ENCODE measurements around the gene COL19A1.

The COL19A1 gene

DNA sequence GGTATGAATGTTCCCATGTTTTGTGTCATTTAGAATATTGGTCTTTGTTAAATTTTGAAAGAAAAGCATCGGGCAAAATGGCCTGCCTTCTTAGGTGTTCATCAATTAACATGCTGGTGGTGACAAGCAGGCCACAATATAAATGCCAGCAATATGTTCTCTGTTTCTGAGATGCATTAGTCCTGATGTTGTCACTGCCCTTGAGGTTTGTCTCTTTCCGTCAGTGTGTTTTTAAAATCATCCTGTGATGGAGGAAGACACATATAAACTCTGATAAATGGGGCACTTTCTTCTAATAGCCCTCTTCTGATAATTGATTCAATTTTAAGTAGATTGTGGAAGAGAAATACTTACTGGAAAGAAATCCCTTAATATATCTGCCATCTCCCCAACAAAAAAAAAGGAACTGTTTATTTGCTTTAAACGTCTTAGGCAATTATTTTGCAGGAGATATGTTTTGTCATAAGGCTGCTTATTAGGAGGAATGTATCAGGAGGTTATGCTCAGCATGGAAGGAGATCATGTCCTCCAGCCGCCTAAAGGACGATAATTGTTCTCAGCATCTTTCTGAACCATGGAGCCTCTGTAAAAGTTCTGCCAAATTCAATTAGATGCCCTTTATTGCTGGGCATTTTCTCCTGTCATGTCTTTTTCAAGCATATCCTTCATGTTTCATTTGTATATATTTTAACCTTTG, 302.5 kb downstream of the COL19A1 start:
- DNase-seq (ENCODE audit: low read depth) = no peak

DNA sequence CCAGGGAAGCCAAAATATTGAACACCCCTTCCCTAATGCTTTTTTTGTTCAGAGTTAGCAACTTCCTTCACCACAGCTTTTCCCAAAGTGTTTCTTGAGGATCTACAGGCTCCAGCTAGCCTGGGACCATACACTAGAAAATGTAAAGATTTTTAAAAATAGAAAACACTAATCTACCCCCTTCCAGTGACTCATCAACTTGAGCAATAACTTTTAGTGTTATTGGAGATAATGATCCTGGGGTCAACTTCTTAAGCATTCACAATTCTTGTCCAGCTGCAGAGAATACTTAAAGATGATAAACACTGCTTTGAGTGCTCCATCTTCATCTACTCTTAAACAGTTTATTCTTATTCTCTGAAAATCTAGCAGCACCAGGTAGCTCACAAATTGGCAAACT, 304.9 kb downstream of the COL19A1 start:
- DNase-seq (ENCODE audit: low read depth) = no peak

DNA sequence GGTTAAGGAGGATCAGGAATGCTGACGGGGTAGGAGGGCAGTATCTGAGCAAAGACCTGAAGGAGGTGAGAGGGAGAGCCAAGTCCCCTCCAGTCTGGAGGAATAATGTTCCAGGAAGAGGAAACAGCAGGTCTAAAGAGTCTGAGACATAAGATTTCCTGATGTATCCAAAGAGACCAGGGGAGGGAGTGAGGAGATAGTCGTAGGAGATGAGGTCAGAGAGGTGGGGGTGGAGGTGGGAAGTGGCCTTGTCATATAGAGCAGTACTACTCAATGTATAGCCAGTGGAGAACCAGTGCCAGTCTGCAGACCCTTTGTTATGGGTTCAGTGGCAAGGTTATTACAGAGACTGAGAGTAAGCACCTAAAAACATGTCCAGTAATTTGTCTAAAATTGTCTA, 305.9 kb downstream of the COL19A1 start:
- DNase-seq (ENCODE audit: low read depth) = no peak

DNA sequence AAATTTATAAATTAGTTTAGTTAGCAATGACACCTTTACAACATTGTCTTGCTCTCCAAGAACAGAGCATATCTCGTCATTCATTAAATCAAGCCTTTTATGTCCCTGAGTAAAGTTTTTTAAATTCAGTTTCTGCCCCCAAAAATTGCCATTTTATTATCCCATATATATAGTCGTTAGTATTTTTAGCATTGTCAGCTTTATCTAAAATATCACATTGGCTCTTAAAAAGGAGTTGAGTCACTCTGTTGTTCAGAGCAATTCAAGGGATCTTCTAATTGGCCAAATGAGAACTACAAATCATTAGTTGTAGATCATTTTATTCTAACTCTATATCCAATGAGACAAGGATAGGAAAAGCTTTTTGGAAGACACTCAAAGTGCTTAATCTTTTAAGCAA, 309.4 kb downstream of the COL19A1 start:
- no peak for DNase-seq (ENCODE audit: low read depth)

DNA sequence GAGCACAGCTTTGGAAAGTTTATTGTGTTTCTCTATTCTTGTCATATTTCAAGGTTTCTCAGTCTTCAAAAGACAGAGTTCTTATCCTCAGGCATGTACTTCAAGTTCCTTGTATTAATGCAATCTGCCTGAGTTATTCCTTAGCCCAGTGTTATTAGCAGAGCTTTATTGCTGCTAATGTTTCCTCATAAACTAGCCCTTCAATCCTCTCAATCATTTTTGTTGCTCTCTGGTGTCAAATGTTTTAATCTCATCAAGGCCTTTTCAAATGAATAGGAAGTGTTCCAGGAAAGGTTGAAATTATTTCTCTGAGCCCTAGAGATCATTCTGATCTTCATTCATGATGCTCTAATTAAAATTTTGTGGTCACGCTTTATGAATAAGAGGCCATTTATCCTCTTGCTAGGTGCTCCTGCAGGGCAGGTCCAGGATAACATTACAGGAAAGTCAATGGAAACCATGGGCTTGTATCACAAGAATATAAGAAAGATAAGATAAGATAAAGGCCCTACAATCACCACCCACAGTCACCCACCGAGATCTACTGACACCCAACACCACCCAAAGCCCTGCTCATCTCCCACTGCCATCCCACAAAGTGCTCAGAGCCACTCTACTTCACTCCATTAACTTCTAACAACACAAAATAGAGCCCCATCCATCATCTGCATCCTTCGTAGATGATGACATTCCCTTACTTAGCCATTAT, 310.6 kb downstream of the COL19A1 start:
- no peak for DNase-seq (ENCODE audit: low read depth)

DNA sequence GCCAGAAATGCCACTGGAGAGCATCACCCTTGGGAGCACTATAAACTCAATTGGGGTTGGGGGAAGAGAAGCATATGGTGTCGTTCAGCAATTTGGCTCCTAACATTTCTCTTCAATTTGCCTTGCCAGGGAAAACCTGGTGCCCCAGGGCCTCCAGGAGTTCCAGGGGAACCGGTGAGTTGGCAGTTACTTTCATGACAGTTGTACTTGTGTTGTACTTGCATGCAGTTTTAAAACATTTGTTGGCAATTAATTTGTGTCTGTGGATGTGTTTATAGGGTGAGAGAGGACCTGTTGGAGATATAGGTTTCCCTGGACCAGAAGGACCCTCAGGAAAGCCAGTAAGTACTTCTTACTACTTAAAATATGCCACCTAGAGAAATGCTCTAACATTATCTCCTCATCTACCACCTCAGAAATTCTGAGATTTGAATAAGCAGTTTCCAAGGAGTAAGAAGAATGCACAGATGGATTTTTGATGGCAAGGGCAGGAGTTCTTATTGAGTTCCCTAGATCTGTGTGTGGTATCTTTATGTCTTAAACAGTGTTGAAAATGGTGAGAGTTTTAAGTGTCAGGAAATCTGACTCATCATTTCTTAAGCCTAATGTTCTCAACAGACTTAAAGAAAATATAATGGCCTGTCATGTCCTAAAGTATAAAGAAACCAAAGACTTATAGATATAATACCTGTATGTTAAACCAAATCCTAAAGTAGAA, 314.0 kb downstream of the COL19A1 start:
- DNase-seq (ENCODE audit: low read depth) = no peak

DNA sequence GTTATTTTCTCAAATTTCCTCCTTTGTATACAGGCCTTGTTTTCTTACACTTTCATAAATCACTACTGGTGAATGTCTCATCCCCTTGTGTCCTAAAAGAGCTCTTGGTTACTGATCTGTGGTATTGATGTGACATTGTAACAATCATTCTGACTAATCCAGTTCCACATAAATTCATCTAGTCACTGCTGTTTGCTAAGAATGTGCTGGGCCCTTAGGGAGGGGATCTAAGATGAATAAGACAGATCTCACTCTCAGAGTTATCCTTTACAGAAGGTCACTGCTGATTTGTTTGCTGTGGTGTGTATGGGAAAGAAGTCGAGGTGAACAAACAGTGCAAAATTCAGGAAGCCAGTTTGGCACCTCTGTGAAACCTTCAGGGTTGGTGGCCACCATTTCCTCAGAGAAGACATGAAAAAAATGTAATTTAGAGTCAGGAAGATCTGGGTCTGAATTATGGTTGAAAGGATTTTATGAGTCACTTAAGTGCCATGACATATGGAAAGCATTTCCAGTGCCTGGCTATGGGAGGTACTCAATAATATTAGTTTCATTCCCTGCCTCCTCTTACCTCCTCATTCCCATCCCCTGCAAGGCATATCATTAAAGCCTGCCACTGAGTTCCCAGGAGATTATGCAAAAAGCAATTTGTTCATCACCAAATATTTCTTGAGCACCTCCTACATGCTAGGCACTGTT, 314.7 kb downstream of the COL19A1 start:
- no peak for DNase-seq (ENCODE audit: low read depth)

DNA sequence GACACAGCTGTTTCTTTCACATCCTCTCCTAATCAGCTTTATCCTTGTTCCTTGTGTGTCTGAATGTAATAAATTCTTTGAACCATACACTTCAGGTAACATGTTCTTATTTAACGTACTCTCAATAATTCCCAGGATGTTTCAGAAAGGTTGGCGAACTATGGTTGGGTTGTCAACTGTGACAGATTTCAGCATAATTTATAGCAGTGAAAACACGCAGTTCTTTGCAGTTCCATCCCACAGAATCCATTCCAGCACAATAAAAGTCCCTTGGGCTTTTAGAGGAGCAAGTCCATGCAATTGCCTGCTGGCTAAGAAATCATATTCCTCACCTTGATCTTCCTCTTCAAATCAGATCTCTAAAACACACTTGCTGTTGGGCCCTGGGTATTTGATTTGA, 317.2 kb downstream of the COL19A1 start:
- no peak for DNase-seq (ENCODE audit: low read depth)

DNA sequence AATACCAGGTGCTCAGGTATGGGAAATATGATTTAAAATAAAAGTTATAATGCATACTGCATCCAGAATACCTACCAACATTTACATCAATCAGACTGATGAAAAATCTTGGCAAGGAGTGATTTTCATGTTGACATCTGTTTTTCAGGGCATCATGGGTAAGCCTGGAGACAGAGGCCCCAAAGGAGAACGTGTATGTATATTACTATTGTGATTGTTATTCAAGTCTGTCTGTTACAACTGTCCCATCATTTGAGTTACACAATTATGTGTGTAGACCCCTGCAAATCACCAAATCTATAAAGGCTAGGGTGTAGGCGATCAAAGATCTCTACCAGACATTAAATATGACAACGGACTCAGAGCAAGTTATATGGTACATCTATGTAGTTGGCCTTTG, 318.4 kb downstream of the COL19A1 start:
- no peak for DNase-seq (ENCODE audit: low read depth)

DNA sequence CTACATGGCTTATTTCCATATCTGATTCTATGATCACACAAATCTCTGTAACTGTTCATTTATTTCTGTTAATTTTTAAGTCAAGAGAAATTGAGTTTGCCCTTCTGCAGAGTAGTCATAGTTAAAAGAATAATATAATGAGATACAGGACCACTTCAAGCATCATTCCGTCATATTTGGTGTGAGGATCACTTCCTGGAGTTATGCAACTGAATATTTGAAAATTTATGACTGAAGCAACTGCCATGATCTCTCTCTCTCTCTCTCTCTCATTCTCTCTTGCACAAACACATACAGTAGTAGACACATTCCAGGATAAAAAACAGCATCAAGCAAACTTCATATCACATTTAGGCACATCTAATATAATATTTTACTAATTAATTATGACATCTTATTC, 320.1 kb downstream of the COL19A1 start:
- no peak for DNase-seq (ENCODE audit: low read depth)

DNA sequence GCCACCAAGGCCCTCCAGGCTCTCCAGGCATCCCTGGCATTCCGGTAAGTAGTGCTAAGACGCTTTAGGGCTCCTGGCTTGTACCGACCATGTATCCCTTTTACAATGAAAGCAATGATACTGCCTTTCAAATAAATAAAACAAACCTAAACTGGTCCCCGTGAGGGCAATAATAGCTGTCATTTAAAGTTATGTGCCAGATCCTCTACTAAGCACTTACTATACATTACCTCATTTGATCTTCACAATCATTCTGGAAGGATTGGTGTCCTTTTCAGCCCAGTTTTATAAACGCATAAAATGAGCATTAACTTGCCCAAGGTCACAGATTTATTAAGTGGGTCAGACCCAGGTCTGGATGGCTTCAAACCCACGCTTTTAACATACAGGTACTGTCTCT, 321.8 kb downstream of the COL19A1 start:
- DNase-seq (ENCODE audit: low read depth) = no peak

DNA sequence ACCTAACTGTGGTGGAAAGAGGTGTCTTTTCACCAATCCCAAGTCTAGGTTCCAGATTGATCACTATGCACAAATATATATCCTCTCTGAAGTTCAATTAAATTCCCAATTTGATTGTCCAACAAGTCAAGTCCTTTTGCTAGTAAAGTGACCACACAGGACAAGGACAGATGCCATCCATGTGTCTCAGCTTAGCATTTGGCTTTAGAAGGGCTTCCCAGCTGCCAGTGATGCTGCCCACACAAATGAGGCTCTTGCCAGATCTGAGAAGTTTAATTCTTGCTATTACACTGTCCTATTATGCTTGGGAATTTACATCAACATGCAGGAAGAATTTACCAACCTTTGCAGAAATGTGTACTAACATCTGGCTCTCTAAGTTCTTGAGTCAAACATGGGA, 328.1 kb downstream of the COL19A1 start:
- no peak for DNase-seq (ENCODE audit: low read depth)

DNA sequence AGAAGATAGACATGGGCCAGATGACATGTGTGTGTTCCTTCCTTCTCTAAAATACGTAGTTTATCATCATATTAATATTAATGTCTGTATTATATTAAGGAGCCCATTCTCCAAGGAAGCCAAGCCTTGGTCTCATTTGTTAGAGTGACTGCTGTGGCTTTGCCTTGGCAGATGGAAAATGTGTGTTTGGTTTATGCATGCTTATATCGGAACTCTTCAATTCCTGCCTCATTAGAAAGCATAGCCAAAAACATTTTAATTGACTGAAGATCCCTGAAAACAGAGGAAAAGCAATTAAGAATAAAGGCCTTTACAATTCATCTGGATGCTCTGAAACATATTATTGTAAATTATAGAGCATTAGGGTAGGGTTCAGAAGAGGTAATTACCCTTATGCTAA, 330.2 kb downstream of the COL19A1 start:
- no peak for DNase-seq (ENCODE audit: low read depth)

DNA sequence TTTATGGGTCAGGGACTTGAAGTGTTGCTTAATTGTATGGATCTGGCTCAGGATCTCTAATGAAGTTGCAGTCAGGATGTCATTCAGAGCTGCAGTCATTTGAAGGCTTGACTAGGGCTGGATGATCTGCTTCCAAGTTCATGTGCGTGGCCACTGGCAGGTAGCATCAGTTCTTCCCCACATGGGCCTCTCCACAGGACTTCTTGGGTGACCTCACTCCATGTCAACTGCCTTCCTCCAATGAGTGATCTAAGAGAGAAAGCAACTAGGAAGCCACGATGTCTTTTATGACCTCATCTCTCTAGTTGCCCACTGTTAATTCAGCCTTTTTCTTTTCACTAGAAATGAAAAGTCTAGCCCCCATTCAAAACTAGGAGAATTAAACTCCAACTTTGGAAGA, 332.4 kb downstream of the COL19A1 start:
- no peak for DNase-seq (ENCODE audit: low read depth)

DNA sequence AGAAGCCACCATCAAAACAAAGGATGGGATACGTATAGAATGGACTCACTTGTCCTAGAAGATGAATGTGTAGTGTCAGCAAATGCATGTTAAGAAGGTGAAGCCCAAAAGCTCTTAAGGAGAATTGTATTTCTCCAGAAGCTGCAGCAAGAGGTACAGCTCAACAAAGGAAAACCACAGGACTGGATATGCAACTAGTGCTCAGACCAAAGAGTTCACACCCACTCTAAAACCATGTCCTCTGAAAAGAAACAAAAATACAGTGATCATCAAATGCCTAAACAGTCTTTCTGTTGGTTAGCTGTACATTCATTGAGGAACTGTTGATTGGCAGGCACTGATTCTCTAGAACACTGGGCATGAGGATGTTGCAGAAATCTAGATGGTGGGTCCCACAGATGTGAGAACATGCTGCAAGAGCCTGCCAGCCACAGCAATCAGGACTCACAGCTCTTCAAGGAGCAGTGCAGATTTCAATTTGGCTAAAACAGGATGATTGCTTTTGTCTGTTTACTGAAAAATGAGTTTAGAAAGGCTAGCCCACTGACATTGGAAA, 342.0 kb downstream of the COL19A1 start:
- DNase-seq (ENCODE audit: low read depth) = no peak

DNA sequence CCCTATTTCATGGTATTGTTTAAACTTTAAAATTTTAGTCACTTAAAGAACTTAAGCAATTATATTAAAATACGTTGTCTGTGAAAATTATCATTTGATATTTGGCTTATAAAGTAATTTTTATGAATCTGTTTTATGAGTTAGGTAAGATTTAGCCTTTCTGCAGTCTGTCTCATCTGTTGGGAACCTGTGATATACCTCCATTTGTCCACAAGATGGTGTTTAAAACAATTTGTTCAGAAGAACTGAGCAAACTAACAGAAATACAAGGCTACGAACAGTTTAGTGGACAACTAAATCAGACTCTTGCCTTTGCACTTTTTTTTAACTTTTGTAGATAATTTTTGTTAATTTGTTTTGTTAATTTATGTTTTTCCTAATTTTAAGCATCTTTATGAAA, 344.1 kb downstream of the COL19A1 start:
- no peak for DNase-seq (ENCODE audit: low read depth)

DNA sequence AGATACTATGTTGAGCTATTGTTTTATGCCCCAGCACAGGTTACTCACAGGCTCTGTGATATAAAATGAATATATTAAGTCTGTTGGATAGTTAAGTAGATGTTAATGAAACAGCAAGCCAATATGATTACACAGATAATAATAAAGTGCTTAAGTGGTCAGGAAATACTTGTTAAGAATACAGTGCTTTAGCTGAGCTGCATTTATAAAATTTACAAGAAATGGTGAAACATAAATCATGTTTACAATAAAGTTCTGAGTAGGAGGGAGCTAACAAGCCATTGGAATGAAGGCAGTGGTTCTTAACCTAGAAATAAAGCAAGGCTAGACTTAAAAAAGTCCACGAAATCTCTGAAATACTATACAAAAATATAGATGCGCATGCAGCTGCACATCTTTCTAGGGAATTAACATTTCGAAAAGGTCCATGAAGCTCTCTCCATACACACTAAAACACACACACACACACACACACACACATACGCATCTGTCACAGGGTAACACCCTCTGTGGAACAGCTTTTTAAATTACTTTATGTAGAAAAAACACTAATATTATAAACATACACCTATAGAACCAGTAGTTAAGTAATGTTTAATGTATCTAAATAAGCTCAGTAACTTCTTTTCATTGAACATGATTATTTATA, 349.2 kb downstream of the COL19A1 start:
- DNase-seq (ENCODE audit: low read depth) = no peak

DNA sequence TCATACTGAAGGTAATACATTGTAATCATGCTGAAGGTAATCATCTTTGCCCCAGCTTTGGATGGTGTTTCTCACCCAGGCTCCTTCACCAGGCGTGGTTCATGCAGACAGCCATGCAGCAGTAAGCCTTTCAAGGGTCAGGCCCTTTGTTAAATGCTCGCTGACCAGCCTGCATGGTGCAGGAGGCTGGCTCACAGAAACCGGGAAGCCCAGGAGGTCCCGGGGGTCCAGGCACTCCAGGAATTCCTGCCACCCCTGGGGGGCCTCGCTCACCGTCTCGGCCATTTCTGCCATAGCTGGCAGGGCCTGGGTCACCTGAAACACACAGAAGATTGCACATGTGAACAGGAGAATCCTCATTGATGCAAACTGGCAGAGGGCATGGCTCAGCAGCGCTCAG, 350.4 kb downstream of the COL19A1 start:
- DNase-seq (ENCODE audit: low read depth) = no peak

DNA sequence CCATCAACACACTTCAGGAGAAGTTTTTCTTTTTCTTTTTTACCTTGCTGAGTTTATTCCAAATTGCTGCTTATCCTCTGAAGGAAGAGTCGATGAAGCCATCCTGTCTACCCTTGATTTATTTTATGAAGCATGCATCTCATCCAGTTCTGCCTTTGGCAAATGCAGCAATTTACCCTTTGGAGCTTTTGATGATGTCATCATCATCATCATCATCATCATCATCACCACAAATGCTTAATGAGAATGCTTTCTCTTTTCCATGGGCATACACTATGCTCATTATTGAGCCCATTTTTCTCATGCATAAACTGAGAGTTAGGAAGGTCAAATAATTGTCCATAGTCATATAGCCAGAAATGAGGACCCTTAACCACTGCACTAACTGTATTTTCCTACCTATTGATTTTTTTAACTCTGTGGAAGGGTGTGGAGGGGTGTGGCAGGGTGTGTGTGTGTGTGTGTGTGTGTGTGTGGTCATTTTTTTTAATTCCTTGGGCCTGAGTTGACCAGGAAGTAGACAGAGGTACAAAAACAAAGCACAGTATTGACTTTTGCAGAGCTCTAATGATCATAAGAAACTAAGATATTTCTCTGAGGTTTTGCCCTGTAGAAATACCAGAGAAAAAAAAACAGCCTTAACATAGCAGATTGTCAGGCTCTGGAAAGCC, 353.7 kb downstream of the COL19A1 start:
- DNase-seq (ENCODE audit: low read depth) = no peak

DNA sequence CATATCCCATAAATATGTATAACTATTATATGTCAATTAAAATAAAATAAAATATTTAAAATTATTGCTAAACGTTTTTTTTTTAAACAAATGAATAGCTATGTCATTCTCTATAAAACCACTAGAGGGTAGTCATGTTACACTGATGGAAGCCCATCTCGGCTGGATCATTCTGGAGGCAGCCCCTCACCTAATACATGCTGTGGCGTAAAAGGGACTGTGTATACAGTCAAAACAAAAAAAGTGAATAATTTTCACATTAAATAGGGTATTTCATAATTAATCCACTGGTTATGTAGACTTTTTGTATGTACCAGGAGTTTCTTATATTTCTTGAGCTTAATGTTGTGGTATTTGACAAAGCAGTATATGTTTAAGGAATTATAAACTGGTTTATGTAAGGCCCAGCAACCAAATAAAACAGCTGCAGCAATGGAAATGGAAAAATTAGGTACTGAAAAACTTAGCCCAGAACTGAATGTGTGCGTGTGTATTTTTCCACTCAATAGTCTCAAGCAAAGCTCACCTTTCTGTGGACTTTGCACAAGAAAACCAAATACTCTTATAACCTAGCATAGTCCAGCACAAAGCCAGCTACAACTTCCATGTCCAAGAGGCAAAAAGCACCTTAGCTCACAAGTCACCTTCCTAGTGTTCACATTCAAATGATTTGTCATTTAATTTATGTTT, 354.8 kb downstream of the COL19A1 start:
- no peak for DNase-seq (ENCODE audit: low read depth)
